ENCODE data around the gene PDE4D.
A peak's percentile ranks its signal among the peaks of the same experiment; 100 is the strongest.

PDE4D gene

GRCh38 chr5:59893429-59894227 is at the start of gene PDE4D:
TSS of gene PDE4D (minus strand) at chr5:59893726.
- Histone ChIP-seq H3K9me3 (ENCODE audit: control insufficient read depth in 1 of 2, low read length in 2 of 2) (no peaks in the 10 kb centered on the region), H3K36me3 (ENCODE audit: control insufficient read depth in 1 of 2, insufficient read depth in 2 of 2, low read length in 2 of 2) (no peaks in the 10 kb centered on the region), H3K27me3 (ENCODE audit: low read depth, low read length) (peaks cover 15% of the 10 kb centered on the region), H3K4me1 (ENCODE audit: control insufficient read depth in 1 of 2, insufficient read depth in 2 of 2, low read length in 2 of 2) (peaks cover 3 to 18% of the 10 kb centered on the region in 2 donors), H3K4me3 (ENCODE audit: low read depth in 1 of 2, low read length in 2 of 2) (peak within 1 kb of the TSS in 1 of 2 donors; percentile 68), H3K27ac (ENCODE audit: low read length) (no peak within 1 kb of the TSS)

GRCh38 chr5:59937633-59938032 is 44.1 kb upstream of the PDE4D start:
- no peaks in the 10 kb centered on the region for H3K4me1 ChIP-seq (ENCODE audit: control insufficient read depth in 1 of 2, insufficient read depth in 2 of 2, low read length in 2 of 2)
- H3K9me3 ChIP-seq (ENCODE audit: control insufficient read depth in 1 of 2, low read length in 2 of 2) = no peaks in the 10 kb centered on the region
- no peaks in the 10 kb centered on the region for H3K36me3 ChIP-seq (ENCODE audit: control insufficient read depth in 1 of 2, insufficient read depth in 2 of 2, low read length in 2 of 2)
- H3K27ac ChIP-seq (ENCODE audit: low read length) = no peak overlapping the region
- H3K27me3 ChIP-seq (ENCODE audit: low read depth, low read length) = no peaks in the 10 kb centered on the region
- H3K4me3 ChIP-seq (ENCODE audit: low read depth in 1 of 2, low read length in 2 of 2) = no peak overlapping the region

- Histone ChIP-seq H3K9me3 (ENCODE audit: control insufficient read depth in 1 of 2, low read length in 2 of 2) (no peaks in the 10 kb centered on the region), H3K27me3 (ENCODE audit: low read depth, low read length) (no peaks in the 10 kb centered on the region), H3K36me3 (ENCODE audit: control insufficient read depth in 1 of 2, insufficient read depth in 2 of 2, low read length in 2 of 2) (no peaks in the 10 kb centered on the region), H3K27ac (ENCODE audit: low read length) (no peak overlapping the region), H3K4me1 (ENCODE audit: control insufficient read depth in 1 of 2, insufficient read depth in 2 of 2, low read length in 2 of 2) (no peaks in the 10 kb centered on the region), H3K4me3 (ENCODE audit: low read depth in 1 of 2, low read length in 2 of 2) (no peak overlapping the region)
Measured at GRCh38 chr5:59923465-59923864, 29.9 kb upstream of the PDE4D start.

GRCh38 chr5:59922220-59922619 is 28.7 kb upstream of the PDE4D start:
- Histone ChIP-seq H3K9me3 (ENCODE audit: control insufficient read depth in 1 of 2, low read length in 2 of 2) (no peaks in the 10 kb centered on the region), H3K4me1 (ENCODE audit: control insufficient read depth in 1 of 2, insufficient read depth in 2 of 2, low read length in 2 of 2) (no peaks in the 10 kb centered on the region), H3K36me3 (ENCODE audit: control insufficient read depth in 1 of 2, insufficient read depth in 2 of 2, low read length in 2 of 2) (no peaks in the 10 kb centered on the region), H3K4me3 (ENCODE audit: low read depth in 1 of 2, low read length in 2 of 2) (no peak overlapping the region), H3K27me3 (ENCODE audit: low read depth, low read length) (no peaks in the 10 kb centered on the region), H3K27ac (ENCODE audit: low read length) (no peak overlapping the region)

- Histone ChIP-seq H3K4me1 (ENCODE audit: control insufficient read depth in 1 of 2, insufficient read depth in 2 of 2, low read length in 2 of 2) (no peaks in the 10 kb centered on the region), H3K9me3 (ENCODE audit: control insufficient read depth in 1 of 2, low read length in 2 of 2) (no peaks in the 10 kb centered on the region), H3K27me3 (ENCODE audit: low read depth, low read length) (no peaks in the 10 kb centered on the region), H3K27ac (ENCODE audit: low read length) (no peak overlapping the region), H3K36me3 (ENCODE audit: control insufficient read depth in 1 of 2, insufficient read depth in 2 of 2, low read length in 2 of 2) (no peaks in the 10 kb centered on the region), H3K4me3 (ENCODE audit: low read depth in 1 of 2, low read length in 2 of 2) (no peak overlapping the region)
Measured at GRCh38 chr5:59921816-59922215, 28.3 kb upstream of the PDE4D start.

GRCh38 chr5:59919484-59919883 is 26.0 kb upstream of the PDE4D start:
- Histone ChIP-seq H3K4me3 (ENCODE audit: low read depth in 1 of 2, low read length in 2 of 2) (no peak overlapping the region), H3K36me3 (ENCODE audit: control insufficient read depth in 1 of 2, insufficient read depth in 2 of 2, low read length in 2 of 2) (no peaks in the 10 kb centered on the region), H3K4me1 (ENCODE audit: control insufficient read depth in 1 of 2, insufficient read depth in 2 of 2, low read length in 2 of 2) (no peaks in the 10 kb centered on the region), H3K27me3 (ENCODE audit: low read depth, low read length) (no peaks in the 10 kb centered on the region), H3K9me3 (ENCODE audit: control insufficient read depth in 1 of 2, low read length in 2 of 2) (no peaks in the 10 kb centered on the region), H3K27ac (ENCODE audit: low read length) (no peak overlapping the region)

- Histone ChIP-seq H3K27me3 (ENCODE audit: low read depth, low read length) (no peaks in the 10 kb centered on the region), H3K4me1 (ENCODE audit: control insufficient read depth in 1 of 2, insufficient read depth in 2 of 2, low read length in 2 of 2) (no peaks in the 10 kb centered on the region), H3K4me3 (ENCODE audit: low read depth in 1 of 2, low read length in 2 of 2) (no peak overlapping the region), H3K9me3 (ENCODE audit: control insufficient read depth in 1 of 2, low read length in 2 of 2) (no peaks in the 10 kb centered on the region), H3K27ac (ENCODE audit: low read length) (no peak overlapping the region), H3K36me3 (ENCODE audit: control insufficient read depth in 1 of 2, insufficient read depth in 2 of 2, low read length in 2 of 2) (no peaks in the 10 kb centered on the region)
Measured at GRCh38 chr5:59917121-59917520, 23.6 kb upstream of the PDE4D start.

GRCh38 chr5:59905188-59905587 is 11.7 kb upstream of the PDE4D start:
- Histone ChIP-seq H3K9me3 (ENCODE audit: control insufficient read depth in 1 of 2, low read length in 2 of 2) (no peaks in the 10 kb centered on the region), H3K4me3 (ENCODE audit: low read depth in 1 of 2, low read length in 2 of 2) (no peak overlapping the region), H3K36me3 (ENCODE audit: control insufficient read depth in 1 of 2, insufficient read depth in 2 of 2, low read length in 2 of 2) (no peaks in the 10 kb centered on the region), H3K27ac (ENCODE audit: low read length) (no peak overlapping the region), H3K27me3 (ENCODE audit: low read depth, low read length) (no peaks in the 10 kb centered on the region), H3K4me1 (ENCODE audit: control insufficient read depth in 1 of 2, insufficient read depth in 2 of 2, low read length in 2 of 2) (no peaks in the 10 kb centered on the region)

- peaks cover 8% of the 10 kb centered on the region for H3K27me3 ChIP-seq (ENCODE audit: low read depth, low read length)
- no peak overlapping the region for H3K27ac ChIP-seq (ENCODE audit: low read length)
- no peaks in the 10 kb centered on the region for H3K9me3 ChIP-seq (ENCODE audit: control insufficient read depth in 1 of 2, low read length in 2 of 2)
- H3K36me3 ChIP-seq (ENCODE audit: control insufficient read depth in 1 of 2, insufficient read depth in 2 of 2, low read length in 2 of 2) = no peaks in the 10 kb centered on the region
- no peak overlapping the region for H3K4me3 ChIP-seq (ENCODE audit: low read depth in 1 of 2, low read length in 2 of 2)
- peaks cover 3 to 18% of the 10 kb centered on the region in 2 donors for H3K4me1 ChIP-seq (ENCODE audit: control insufficient read depth in 1 of 2, insufficient read depth in 2 of 2, low read length in 2 of 2)
Measured at GRCh38 chr5:59897075-59897474, 3.5 kb upstream of the PDE4D start.

- Histone ChIP-seq H3K4me3 (ENCODE audit: low read depth in 1 of 2, low read length in 2 of 2) (no peak overlapping the region), H3K36me3 (ENCODE audit: control insufficient read depth in 1 of 2, insufficient read depth in 2 of 2, low read length in 2 of 2) (no peaks in the 10 kb centered on the region), H3K4me1 (ENCODE audit: control insufficient read depth in 1 of 2, insufficient read depth in 2 of 2, low read length in 2 of 2) (peaks cover 3 to 18% of the 10 kb centered on the region in 2 donors), H3K27ac (ENCODE audit: low read length) (no peak overlapping the region), H3K27me3 (ENCODE audit: low read depth, low read length) (peaks cover 15% of the 10 kb centered on the region), H3K9me3 (ENCODE audit: control insufficient read depth in 1 of 2, low read length in 2 of 2) (no peaks in the 10 kb centered on the region)
Measured at GRCh38 chr5:59891962-59892643, 1.4 kb downstream of the PDE4D start.

- Histone ChIP-seq H3K27ac (ENCODE audit: low read length) (no peak overlapping the region), H3K27me3 (ENCODE audit: low read depth, low read length) (peaks cover 9% of the 10 kb centered on the region), H3K9me3 (ENCODE audit: control insufficient read depth in 1 of 2, low read length in 2 of 2) (no peaks in the 10 kb centered on the region), H3K4me1 (ENCODE audit: control insufficient read depth in 1 of 2, insufficient read depth in 2 of 2, low read length in 2 of 2) (no peaks in the 10 kb centered on the region), H3K36me3 (ENCODE audit: control insufficient read depth in 1 of 2, insufficient read depth in 2 of 2, low read length in 2 of 2) (no peaks in the 10 kb centered on the region), H3K4me3 (ENCODE audit: low read depth in 1 of 2, low read length in 2 of 2) (no peak overlapping the region)
Measured at GRCh38 chr5:59887274-59887673, 6.3 kb downstream of the PDE4D start.
